NCI-H146 treated with DMSO at 0.1 percent for 48 hours (cell line): Measurements from ENCODE around the gene CELA1.

Experiments used
- DNase-seq: peaks from one replicate; lab custom pipeline; 2025; ENCODE audit not compliant: unreplicated experiment; lab: John Stamatoyannopoulos, UW

CELA1 gene

GRCh38 chr12:51377099-51377984 is 30.9 kb upstream of the CELA1 start:
- no peak for DNase-seq

GRCh38 chr12:51374856-51375255 is 28.4 kb upstream of the CELA1 start:
- DNase-seq = no peak

GRCh38 chr12:51374361-51374760 is 27.9 kb upstream of the CELA1 start:
- DNase-seq = no peak

- no peak for DNase-seq
Measured at GRCh38 chr12:51373187-51373586, 26.7 kb upstream of the CELA1 start.

GRCh38 chr12:51372021-51372420 is 25.5 kb upstream of the CELA1 start:
- no peak for DNase-seq

GRCh38 chr12:51371295-51371953 is 24.9 kb upstream of the CELA1 start:
- DNase-seq = no peak

- no peak for DNase-seq
Measured at GRCh38 chr12:51370667-51371066, 24.2 kb upstream of the CELA1 start.

- DNase-seq = no peak
Measured at GRCh38 chr12:51369581-51369980, 23.1 kb upstream of the CELA1 start.

- peak; percentile 86 for DNase-seq
Measured at GRCh38 chr12:51368640-51369517, 22.4 kb upstream of the CELA1 start.

GRCh38 chr12:51365276-51365675 is 18.8 kb upstream of the CELA1 start:
- no peak for DNase-seq

- DNase-seq = no peak
Measured at GRCh38 chr12:51364001-51364400, 17.5 kb upstream of the CELA1 start.

GRCh38 chr12:51362747-51363342 is 16.4 kb upstream of the CELA1 start:
- DNase-seq = no peak

- no peak for DNase-seq
Measured at GRCh38 chr12:51362307-51362706, 15.8 kb upstream of the CELA1 start.

GRCh38 chr12:51361161-51362016 is 14.9 kb upstream of the CELA1 start:
- no peak for DNase-seq

- DNase-seq = no peak
Measured at GRCh38 chr12:51360315-51360714, 13.8 kb upstream of the CELA1 start.

GRCh38 chr12:51359851-51360250 is 13.4 kb upstream of the CELA1 start:
- DNase-seq = no peak

GRCh38 chr12:51358496-51358895 is 12.0 kb upstream of the CELA1 start:
- no peak for DNase-seq

GRCh38 chr12:51357374-51358047 is 11.0 kb upstream of the CELA1 start:
- DNase-seq = no peak

GRCh38 chr12:51351913-51352532 is 5.5 kb upstream of the CELA1 start:
- peak; percentile 70 for DNase-seq
